Left lobe of liver (tissue), 1 donor: Measurements from ENCODE around the gene ZNF747. TPM values are rescaled to one million over a fixed set of nuclear protein-coding genes. Genes with fewer than 3 reads are reported as not detected.

Source experiments
- total RNA-seq: library from RNA; stranded (reverse); gene quantifications from one replicate; pipeline ENCODE4 v1.2.1, GENCODE V29; 2021
- donor health status: DM: no; HTN: yes; CAD: no.

The ZNF747 gene
- total RNA-seq, 1 donor from 2014 or later: 7.1 TPM

Other genes starting within 250 kb of the ZNF747 start
- 15.4 TPM for gene CD2BP2, start 179.6 kb downstream of the ZNF747 start, total RNA-seq
- gene TBC1D10B, start 164.4 kb downstream of the ZNF747 start, total RNA-seq: 14.1 TPM
- gene MYL11, start 160.1 kb downstream of the ZNF747 start, total RNA-seq: not detected
- 1.4 TPM for gene SEPTIN1, start 152.3 kb downstream of the ZNF747 start, total RNA-seq
- 5.4 TPM for gene ZNF48, start 139.4 kb downstream of the ZNF747 start, total RNA-seq
- 13.5 TPM for gene ZNF771, start 127.3 kb downstream of the ZNF747 start, total RNA-seq
- gene DCTPP1, start 104.8 kb downstream of the ZNF747 start, total RNA-seq: 11.1 TPM
- gene SEPHS2, start 89.0 kb downstream of the ZNF747 start, total RNA-seq: 199 TPM
- 11.0 TPM for gene ITGAL, start 62.1 kb downstream of the ZNF747 start, total RNA-seq
- gene ZNF768, start 8.3 kb downstream of the ZNF747 start, total RNA-seq: 21.7 TPM
- 6.3 TPM for gene ZNF764, start 23.5 kb upstream of the ZNF747 start, total RNA-seq
- gene ZNF688, start 36.9 kb upstream of the ZNF747 start, total RNA-seq: 8.8 TPM
- 11.8 TPM for gene ZNF785, start 50.8 kb upstream of the ZNF747 start, total RNA-seq
- gene ZNF689, start 75.5 kb upstream of the ZNF747 start, total RNA-seq: 4.9 TPM
- gene PRR14, start 116.1 kb upstream of the ZNF747 start, total RNA-seq: 24.2 TPM
- 22.7 TPM for gene FBRS, start 123.6 kb upstream of the ZNF747 start, total RNA-seq
- 27.7 TPM for gene SRCAP, start 164.3 kb upstream of the ZNF747 start, total RNA-seq
- 23.0 TPM for gene PHKG2, start 213.6 kb upstream of the ZNF747 start, total RNA-seq
- 0.40 TPM for gene CFAP119, start 227.2 kb upstream of the ZNF747 start, total RNA-seq
- gene RNF40, start 227.5 kb upstream of the ZNF747 start, total RNA-seq: 35.7 TPM